Suprapubic skin (tissue), 4 donors: ENCODE measurements around the gene NLRP7.

Experiments used
- CTCF ChIP-seq, 2 donors: fragments of 200-600 bp in 1 of 2; fragments of 450-650 bp in 1 of 2; sonication (generic) in 1 of 2; IDR thresholded peaks; one replicate each; pipeline ENCODE4 v1.5.1; 2016 to 2019; ENCODE audit warnings: antibody characterized with exemption in 2 of 2, mild to moderate bottlenecking in 1 of 2, moderate library complexity in 1 of 2
- EP300 ChIP-seq: sonication (generic); formaldehyde crosslinking; IDR thresholded peaks from one replicate; pipeline ENCODE4 v1.6.1; 2017; ENCODE audit warnings: antibody characterized with exemption
- POLR2A ChIP-seq, 2 donors: fragments of 450-650 bp; IDR thresholded peaks; one replicate each; pipeline ENCODE4 v1.6.1; 2017; ENCODE audit warnings: antibody characterized with exemption in 2 of 2, mild to moderate bottlenecking in 2 of 2, moderate library complexity in 2 of 2
- POLR2AphosphoS5 ChIP-seq, 3 donors: sonication (generic); formaldehyde crosslinking; IDR thresholded peaks; one replicate each; pipeline ENCODE4 v1.6.1; 2017; ENCODE audit warnings: antibody characterized with exemption in 3 of 3

GRCh38 chr19:54952591-54953344, 5.4 kb upstream of the NLRP7 start:
- TF ChIP-seq POLR2AphosphoS5 (IDR thresholded peaks at IDR 0.05) (no peak), CTCF (IDR thresholded peaks at IDR 0.05) (no peak), EP300 (no peak), POLR2A (IDR thresholded peaks at IDR 0.05) (no peak)
